OCI-LY7 (cell line): Measurements from ENCODE around the gene ATXN10. TPM values are rescaled to one million over a fixed set of nuclear protein-coding genes. Genes with fewer than 3 reads are reported as not detected.

ENCODE experiments used
- BruUV-seq: library from RNA; stranded (reverse); fragments of 400-500 nt; replicated peaks from 2 replicates; lab custom pipeline; 2021; lab: Mats Ljungman, UMichigan
- CTCF ChIA-PET: fragments of 300-600 bp; sonication (Branson Sonifier 250); formaldehyde crosslinking; loops from one replicate; lab custom pipeline; 2022; ENCODE audit warnings: antibody characterized with exemption; ENCODE audit not compliant: unreplicated experiment; lab: Charles Lee
- POLR2A ChIA-PET: fragments of 300-600 bp; sonication (Branson Sonifier 250); formaldehyde crosslinking; loops from one replicate; lab custom pipeline; 2022; ENCODE audit warnings: antibody characterized with exemption; lab: Charles Lee
- DNase-seq: peaks from one replicate; pipeline ENCODE4 v3.0.0-alpha.2; 2015; ENCODE audit warnings: low spot score
- H2AFZ ChIP-seq: fragments of 200-600 bp; sonication (generic), shearing (Covaris generic); 2 replicates; pipeline ENCODE4 v1.6.1; 2014; ENCODE audit warnings: mild to moderate bottlenecking, antibody characterized with exemption, low read length, moderate library complexity
- H3K27ac ChIP-seq: fragments of 200-600 bp; sonication (generic); 2 replicates; pipeline ENCODE4 v1.5.1; 2014; ENCODE audit warnings: mixed run types, low read depth, mild to moderate bottlenecking, moderate library complexity, low read length, inconsistent platforms; ENCODE audit not compliant: poor library complexity, severe bottlenecking
- H3K36me3 ChIP-seq: fragments of 200-600 bp; sonication (generic); 2 replicates; pipeline ENCODE4 v1.6.1; 2014; ENCODE audit warnings: mild to moderate bottlenecking, antibody characterized with exemption, low read length, moderate library complexity, mixed read lengths; ENCODE audit not compliant: insufficient read depth
- H3K4me1 ChIP-seq: fragments of 200-600 bp; sonication (generic); 2 replicates; pipeline ENCODE4 v1.5.1; 2014; ENCODE audit warnings: mild to moderate bottlenecking, low read length; ENCODE audit not compliant: insufficient read depth, poor library complexity, severe bottlenecking
- H3K4me2 ChIP-seq: fragments of 200-600 bp; sonication (generic); 2 replicates; pipeline ENCODE4 v1.6.1; 2014; ENCODE audit warnings: mild to moderate bottlenecking, low read length
- H3K4me3 ChIP-seq: fragments of 200-600 bp; sonication (generic); 2 replicates; pipeline ENCODE4 v1.5.1; 2014; ENCODE audit warnings: mild to moderate bottlenecking, low read depth, low read length; ENCODE audit not compliant: poor library complexity, severe bottlenecking
- H3K79me2 ChIP-seq: fragments of 200-600 bp; sonication (generic); 2 replicates; pipeline ENCODE4 v1.6.1; 2016; ENCODE audit warnings: low read depth, mild to moderate bottlenecking, low read length, moderate library complexity, mixed read lengths; ENCODE audit not compliant: insufficient read depth
- H3K9me2 ChIP-seq: fragments of 200-600 bp; sonication (generic); 2 replicates; pipeline ENCODE4 v1.6.1; 2016; ENCODE audit warnings: mild to moderate bottlenecking, low read length, mixed read lengths; ENCODE audit not compliant: insufficient read depth
- H3K9me3 ChIP-seq: fragments of 200-600 bp; sonication (generic); 2 replicates; pipeline ENCODE4 v1.6.1; 2014; ENCODE audit warnings: mild to moderate bottlenecking, mixed run types, low read length, mixed read lengths
- H4K20me1 ChIP-seq: fragments of 200-600 bp; sonication (generic); 2 replicates; pipeline ENCODE4 v1.6.1; 2014; ENCODE audit warnings: mild to moderate bottlenecking, antibody characterized with exemption, low read length, moderate library complexity, mixed read lengths; ENCODE audit not compliant: insufficient read depth
- EZH2phosphoT487 ChIP-seq: fragments of 200-600 bp; sonication (generic); IDR thresholded peaks from 2 replicates; pipeline ENCODE4 v1.6.1; 2018; ENCODE audit warnings: low read depth, borderline replicate concordance, mild to moderate bottlenecking, mixed run types, antibody characterized with exemption, low read length, moderate library complexity, mixed read lengths
- intact Hi-C: fragments of 100-400 bp; cut with micrococcal nuclease; formaldehyde crosslinking; loops from one replicate; pipeline ENCODE4 v1.10.0; 2022; ENCODE audit not compliant: unreplicated experiment
- total RNA-seq, 2 experiments: library from RNA; depleted of rRNA in 1 of 2; stranded (reverse); fragments of >200 nt in 1 of 2; shearing (Covaris generic) in 1 of 2; gene quantifications; 2 replicates each; pipeline ENCODE4 v1.2.3, GENCODE V29; 2014 to 2022
- TF ChIP-seq, protein P1 (sequence below): fragments of 200-600 bp; sonication (generic); conservative IDR thresholded peaks from 2 replicates; pipeline ENCODE4 v1.5.1; 2014; ENCODE audit warnings: mild to moderate bottlenecking, antibody characterized with exemption, low read length, moderate library complexity, mixed read lengths

ATXN10 gene
- total RNA-seq, 2 experiments from 2014 or later, result 66.1 to 197 TPM

DNA sequence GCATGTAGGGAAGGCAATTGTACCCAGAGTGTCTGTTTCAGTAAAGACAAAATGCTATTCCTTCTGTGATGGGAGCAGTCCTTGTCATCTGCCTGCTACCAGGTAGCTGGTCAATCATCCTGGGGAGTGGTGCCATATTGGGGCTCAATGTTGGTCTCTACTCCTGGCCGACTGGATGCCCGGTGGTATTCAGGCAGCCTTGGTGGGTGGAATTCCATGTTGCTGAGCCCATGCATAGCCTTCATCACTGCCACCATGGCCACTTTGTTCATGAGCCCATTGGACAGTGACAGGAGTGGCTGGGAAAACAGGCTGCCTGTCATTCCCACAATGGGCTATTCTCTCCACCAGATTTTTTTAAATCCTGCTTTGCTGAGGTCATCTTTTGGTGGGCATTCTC, 184.3 kb downstream of the ATXN10 start:
- BruUV-seq, result no TSS peak
- Histone ChIP-seq H3K79me2 (no peaks in the 10 kb centered on the region), H3K36me3 (peaks cover 32% of the 10 kb centered on the region), H3K4me3 (no peak overlapping the region), H3K9me2 (no peaks in the 10 kb centered on the region), H2AFZ (no peak overlapping the region), H3K9me3 (peaks cover 14% of the 10 kb centered on the region; the same call in 1 of the 2 replicates), H3K4me1 (no peaks in the 10 kb centered on the region), H4K20me1 (no peaks in the 10 kb centered on the region), H3K4me2 (no peak overlapping the region), H3K27ac (no peak overlapping the region)
- no peak for TF ChIP-seq EZH2phosphoT487
- TF ChIP-seq, protein P1, sequence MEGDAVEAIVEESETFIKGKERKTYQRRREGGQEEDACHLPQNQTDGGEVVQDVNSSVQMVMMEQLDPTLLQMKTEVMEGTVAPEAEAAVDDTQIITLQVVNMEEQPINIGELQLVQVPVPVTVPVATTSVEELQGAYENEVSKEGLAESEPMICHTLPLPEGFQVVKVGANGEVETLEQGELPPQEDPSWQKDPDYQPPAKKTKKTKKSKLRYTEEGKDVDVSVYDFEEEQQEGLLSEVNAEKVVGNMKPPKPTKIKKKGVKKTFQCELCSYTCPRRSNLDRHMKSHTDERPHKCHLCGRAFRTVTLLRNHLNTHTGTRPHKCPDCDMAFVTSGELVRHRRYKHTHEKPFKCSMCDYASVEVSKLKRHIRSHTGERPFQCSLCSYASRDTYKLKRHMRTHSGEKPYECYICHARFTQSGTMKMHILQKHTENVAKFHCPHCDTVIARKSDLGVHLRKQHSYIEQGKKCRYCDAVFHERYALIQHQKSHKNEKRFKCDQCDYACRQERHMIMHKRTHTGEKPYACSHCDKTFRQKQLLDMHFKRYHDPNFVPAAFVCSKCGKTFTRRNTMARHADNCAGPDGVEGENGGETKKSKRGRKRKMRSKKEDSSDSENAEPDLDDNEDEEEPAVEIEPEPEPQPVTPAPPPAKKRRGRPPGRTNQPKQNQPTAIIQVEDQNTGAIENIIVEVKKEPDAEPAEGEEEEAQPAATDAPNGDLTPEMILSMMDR, result no peak
- POLR2A ChIA-PET, result interaction anchor here (0.6 kb wide), 1 partner anchor 10 kb away, joined by 5 read pairs; no protein-coding TSS in a partner anchor
- no peak for DNase-seq
- intact Hi-C loops, result no loop called here
- CTCF ChIA-PET, result no interaction called here

DNA sequence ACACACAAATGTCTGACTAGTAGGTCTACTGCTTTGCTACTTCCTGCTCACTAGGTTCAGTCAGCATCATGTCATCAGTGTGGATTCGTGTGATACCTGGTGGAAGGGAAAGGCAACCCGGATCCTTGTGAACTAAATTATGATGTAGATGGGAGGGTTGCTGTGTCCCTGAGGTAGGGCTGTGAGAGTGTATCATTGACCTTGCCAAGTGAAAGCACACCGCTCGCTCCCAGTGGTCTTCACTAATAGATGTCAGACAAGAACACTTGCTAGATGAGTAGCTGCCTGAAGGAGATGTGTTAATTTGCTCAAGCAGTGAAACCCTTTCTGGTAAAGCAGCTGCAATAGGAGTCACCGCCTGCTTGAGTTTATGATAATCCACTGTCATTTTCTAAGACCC, 185.9 kb downstream of the ATXN10 start:
- CTCF ChIA-PET, result no interaction called here

More for the DNA sequence above, 185.9 kb downstream of the ATXN10 start:
- no peak overlapping the region for H2AFZ ChIP-seq
- no peak for DNase-seq
- no peaks in the 10 kb centered on the region for H3K4me1 ChIP-seq
- H3K4me3 ChIP-seq, result no peak overlapping the region
- no peaks in the 10 kb centered on the region for H3K79me2 ChIP-seq
- H3K9me3 ChIP-seq, result peaks cover 9% of the 10 kb centered on the region; the same call in 1 of the 2 replicates
- POLR2A ChIA-PET, result no interaction called here
- H4K20me1 ChIP-seq, result no peaks in the 10 kb centered on the region
- peaks cover 17% of the 10 kb centered on the region for H3K36me3 ChIP-seq
- H3K9me2 ChIP-seq, result no peaks in the 10 kb centered on the region
- intact Hi-C loops, result no loop called here
- TF ChIP-seq, protein P1, result no peak
- no peak for TF ChIP-seq EZH2phosphoT487
- BruUV-seq, result no TSS peak
- H3K4me2 ChIP-seq, result no peak overlapping the region
- H3K27ac ChIP-seq, result no peak overlapping the region
